GM21360 (cell line): ENCODE measurements around the gene PDE4B.
"Not testable (repeated sequence)": the region's sequence is repeated elsewhere in the genome, so short reads cannot be mapped to it uniquely, and the experiment has no call there.

Experiments
- ATAC-seq: cut with Tn5 transposase; IDR thresholded peaks from one replicate; pipeline ENCODE4 v1.9.1; 2021; ENCODE audit warnings: mild to moderate bottlenecking, moderate library complexity; ENCODE audit not compliant: unreplicated experiment

PDE4B gene

DNA sequence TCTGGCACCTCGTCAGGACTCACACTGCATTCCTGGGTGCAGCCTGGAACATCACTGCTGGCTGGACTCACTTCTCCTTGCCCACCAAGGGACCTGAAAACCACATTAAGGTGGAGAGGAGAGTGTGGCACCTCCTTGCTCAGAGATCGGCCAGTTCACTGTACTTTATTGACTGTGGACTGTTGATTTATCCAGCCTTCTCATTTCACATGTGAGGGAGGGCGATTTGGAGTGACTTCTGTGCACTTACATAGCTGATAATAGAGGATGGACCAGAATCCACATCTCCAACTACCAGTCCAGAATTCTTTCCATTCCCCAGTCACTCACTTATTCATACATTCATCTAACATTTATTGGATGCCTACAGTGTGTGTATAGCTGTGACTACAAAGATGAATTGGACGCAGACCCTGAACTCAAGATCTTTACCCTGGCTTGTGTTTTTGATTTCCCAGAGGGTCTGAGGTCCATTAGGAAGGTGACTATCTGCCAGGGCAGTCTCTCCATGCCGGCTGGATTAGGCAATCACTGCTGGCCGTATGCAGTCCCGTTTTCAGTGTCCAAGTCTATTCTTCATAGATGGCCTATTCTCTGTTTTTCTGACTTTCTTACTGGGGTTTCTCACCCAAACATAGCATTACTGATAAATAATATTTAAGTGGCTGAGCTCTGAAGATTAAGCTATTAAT, 507.7 kb downstream of the PDE4B start:
- no peak for ATAC-seq

DNA sequence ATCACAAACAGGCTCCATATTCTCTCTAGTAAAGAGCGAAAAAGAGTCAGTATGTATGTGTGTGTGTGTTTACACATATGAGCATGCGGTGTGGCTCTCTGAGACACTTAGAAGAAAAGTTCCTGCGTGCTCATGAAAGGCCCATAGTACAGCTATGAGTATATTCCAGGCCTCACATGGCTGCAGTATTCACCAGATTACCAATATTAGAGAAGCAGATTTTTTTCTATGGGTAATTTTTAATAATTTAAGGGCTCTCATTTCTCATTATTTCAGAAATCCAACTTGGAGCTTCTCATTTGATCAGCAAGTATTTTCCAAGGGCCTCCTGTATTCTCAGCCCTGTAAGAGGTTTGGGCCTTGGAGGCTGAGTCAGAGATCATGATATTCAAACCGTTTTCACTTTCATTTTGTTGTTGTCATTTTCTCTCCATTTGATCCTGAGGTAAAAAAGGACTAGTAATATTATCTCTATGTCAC, 508.3 kb downstream of the PDE4B start:
- peak; percentile 78 for ATAC-seq

- ATAC-seq = no peak
Observed at GRCh38 chr1:66302184-66302742, 509.6 kb downstream of the PDE4B start.

GRCh38 chr1:66302815-66303214, 510.1 kb downstream of the PDE4B start:
- ATAC-seq = no peak

DNA sequence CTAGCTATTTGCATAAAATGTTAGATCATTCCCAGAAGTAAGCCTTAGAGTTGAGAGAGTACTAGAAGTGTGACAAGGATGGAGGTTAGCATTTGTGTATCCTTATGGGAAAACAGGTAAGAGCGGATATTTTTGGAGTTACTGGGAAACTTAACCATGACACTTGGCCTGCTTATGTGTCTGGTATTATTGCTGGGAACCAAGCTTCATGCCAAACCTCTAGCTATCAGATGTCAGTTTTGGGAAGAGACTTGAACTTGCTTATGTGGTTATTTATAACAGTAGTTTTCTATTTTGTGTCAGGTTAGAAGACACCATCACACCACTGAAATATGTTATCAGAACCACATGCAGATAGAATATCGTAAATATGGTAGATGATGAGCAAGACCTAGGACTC, 511.0 kb downstream of the PDE4B start:
- no peak for ATAC-seq

GRCh38 chr1:66304128-66304527, 511.4 kb downstream of the PDE4B start:
- ATAC-seq = no peak

DNA sequence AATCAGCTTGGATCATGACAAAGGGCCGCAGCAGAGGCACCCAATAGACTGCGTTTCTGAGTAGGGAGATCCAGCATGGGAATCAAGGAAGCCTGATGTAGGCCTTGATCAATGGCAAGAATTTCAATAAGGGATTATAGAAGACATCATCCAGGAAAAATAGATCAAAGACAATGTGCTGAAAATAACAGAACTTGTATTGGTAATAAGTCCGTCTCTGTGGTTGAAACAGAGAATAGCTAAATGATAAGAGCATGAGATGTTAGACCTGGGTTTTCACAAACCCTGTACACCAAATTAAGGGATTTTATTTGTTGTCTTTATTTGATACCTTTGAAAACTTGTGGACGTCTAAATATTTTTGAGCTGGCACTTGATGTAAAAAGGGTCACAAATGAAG, 513.2 kb downstream of the PDE4B start:
- peak; percentile 48 for ATAC-seq

GRCh38 chr1:66309006-66309741, 516.5 kb downstream of the PDE4B start:
- ATAC-seq = no peak

- ATAC-seq = no peak
Observed at GRCh38 chr1:66311092-66311491, 518.4 kb downstream of the PDE4B start.

DNA sequence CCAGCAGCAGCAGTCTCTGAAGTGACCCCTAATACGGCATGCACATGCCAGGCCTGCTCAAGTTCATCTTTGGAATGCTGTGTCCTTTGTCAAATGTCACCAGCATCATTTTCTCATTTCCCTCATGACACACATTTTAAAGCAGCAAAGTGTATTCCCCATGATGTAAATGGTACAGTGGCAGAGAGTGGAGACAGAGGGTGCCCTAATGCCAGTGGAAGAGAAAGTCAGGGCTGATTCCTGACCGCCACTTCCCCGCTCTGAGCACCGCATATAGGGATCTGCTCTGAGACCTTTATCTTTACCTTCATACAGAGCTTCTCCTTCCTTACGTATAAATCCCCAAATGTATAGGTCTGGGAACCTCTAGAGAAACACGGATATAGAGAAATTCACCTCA, 518.9 kb downstream of the PDE4B start:
- ATAC-seq = no peak

- ATAC-seq = no peak
Observed at GRCh38 chr1:66312271-66312990, 519.7 kb downstream of the PDE4B start.

- ATAC-seq = no peak
Observed at GRCh38 chr1:66313429-66313828, 520.7 kb downstream of the PDE4B start.

GRCh38 chr1:66315671-66316070, 523.0 kb downstream of the PDE4B start:
- ATAC-seq = no peak

- no peak for ATAC-seq
Observed at GRCh38 chr1:66316464-66317247, 524.0 kb downstream of the PDE4B start.

DNA sequence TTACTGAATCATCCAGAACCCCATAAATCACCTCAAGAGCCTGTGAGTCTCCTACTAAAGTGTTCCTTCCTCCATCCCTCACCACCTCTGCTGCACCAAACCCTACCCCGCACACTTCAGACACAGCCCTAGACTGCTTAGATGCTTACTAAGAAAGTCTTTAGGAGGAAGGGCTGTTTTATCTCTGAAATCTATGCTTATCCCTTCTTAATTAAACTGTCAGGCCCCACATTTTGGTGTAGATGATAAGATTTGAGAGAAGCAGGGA, 524.5 kb downstream of the PDE4B start:
- no peak for ATAC-seq

DNA sequence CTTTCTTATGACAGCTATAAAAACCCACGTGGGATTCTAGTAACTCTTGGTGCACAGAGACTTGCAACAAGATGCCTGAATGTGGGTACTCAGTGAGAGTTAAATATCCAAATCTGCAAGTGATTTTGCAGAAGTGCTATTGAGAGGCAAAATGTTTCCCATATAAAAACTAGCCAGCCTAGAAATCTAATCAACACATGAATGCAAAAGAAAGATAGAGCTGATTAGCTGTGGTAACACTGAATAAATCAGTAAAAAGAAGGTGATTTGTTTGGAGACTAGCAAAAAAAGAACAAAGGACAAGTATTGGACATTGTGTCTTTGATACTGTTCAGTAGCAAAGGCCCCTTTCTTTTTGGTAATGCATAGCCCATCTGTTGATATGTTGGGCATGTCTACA, 527.5 kb downstream of the PDE4B start:
- ATAC-seq = no peak

DNA sequence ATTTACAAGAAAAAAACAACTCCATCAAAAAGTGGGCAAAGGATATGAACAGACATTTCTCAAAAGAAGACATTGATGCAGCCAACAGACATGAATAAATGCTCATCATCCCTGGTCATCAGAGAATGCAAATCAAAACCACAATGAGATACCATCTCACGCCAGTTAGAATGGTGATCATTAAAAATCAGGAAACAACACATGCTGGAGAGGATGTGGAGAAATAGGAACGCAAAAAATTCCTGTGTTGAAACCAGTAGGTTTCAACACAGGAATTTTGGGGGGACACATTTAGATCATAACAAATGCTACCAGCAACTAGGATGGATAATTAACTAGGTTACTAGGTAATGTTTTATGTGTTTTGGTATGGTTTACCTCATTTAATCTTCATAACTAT, 529.8 kb downstream of the PDE4B start:
- ATAC-seq = not testable (repeated sequence)

DNA sequence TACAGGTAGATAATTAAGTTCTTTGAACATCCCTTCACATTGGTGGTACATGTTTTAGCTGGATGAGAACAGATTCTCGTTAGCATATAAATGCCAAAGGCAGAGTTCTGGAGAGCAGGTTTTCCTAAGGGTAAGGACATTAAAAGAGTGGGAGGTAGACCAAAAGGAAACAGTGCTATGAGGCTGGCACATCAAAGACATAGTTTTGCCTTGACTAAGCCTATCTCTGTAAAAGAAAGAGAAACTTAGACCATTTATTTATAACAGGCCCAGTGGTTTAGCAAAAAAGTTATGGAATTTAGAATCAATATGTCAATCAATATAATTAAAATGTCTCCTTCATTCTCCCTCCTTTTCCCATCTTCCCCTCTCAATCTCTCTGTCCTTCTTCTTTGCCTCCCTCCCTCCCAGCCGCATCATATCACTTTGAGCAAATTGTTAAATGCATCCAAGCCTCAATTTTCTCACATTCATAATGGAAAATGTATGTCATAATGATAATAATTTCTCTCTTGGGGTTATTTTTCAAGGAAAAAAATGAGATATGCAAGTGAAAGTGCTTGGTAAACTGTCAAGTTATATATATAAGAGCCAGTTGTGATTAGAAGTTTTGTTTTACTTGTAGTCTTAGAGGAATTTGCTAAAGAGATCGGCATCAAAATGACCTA, 531.4 kb downstream of the PDE4B start:
- no peak for ATAC-seq

DNA sequence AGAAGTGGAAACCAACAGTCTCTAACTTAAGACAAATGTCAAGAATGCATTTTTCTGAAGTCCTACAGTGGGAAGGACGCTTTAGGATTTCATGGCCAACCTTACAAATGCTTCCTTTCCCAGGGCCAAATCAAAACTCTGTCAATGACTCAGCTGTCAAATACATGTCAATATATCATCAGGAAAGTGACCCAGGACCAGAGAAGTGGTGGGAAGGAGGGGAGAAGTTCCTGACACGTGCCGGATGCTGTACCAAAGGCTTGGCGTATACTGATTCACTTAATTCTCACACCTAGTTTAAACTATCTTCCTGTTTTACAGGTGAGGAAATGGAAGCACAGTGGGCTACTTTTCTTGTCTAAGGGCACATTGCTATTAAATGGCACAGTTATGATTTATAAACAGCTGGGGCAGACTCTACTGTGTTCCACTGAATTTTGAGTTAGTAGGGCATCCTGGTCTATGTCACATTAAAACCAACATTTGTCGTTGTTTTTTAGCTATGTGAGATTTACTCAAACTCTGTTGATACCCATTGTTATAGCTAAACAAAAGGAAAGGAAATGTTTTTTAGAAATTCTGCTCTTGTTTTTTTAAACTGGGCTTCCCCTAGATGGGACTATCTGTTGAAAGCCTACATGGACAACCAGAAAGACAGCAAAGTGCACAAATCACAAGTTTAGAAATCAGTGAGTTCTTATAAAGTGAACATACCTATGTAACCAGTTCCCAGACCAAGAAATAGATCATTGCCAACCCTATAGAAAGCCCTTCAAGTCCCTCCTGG, 533.1 kb downstream of the PDE4B start:
- ATAC-seq = no peak

- no peak for ATAC-seq
Observed at GRCh38 chr1:66326867-66327266, 534.2 kb downstream of the PDE4B start.
